H1 (cell line): ENCODE measurements around the gene ATP1A1. TPM values are rescaled to one million over a fixed set of nuclear protein-coding genes. Genes with fewer than 3 reads are reported as not detected.

ENCODE experiments used
- CTCF ChIA-PET: fragments of 300-600 bp; sonication (Branson Sonifier 250); formaldehyde crosslinking; loops from one replicate; lab custom pipeline; 2021; ENCODE audit not compliant: partially characterized antibody; lab: Charles Lee
- POLR2A ChIA-PET: fragments of 300-600 bp; sonication (Branson Sonifier 250); formaldehyde crosslinking; loops from one replicate; lab custom pipeline; 2021; ENCODE audit warnings: inconsistent platforms; ENCODE audit not compliant: partially characterized antibody; lab: Charles Lee
- DNase-seq, 2 experiments: peaks; one replicate each; pipeline versions ENCODE4 v3.0.0 to v3.0.0-alpha.2; 2010 to 2022; ENCODE audit warnings: low spot score in 2 of 2, low read depth in 1 of 2, mixed read lengths in 1 of 2
- FAIRE-seq: peaks from 2 replicates; lab custom pipeline; 2011; peaks lifted over from hg19 to GRCh38; lab: Jason Lieb, UNC
- H2AFZ ChIP-seq: 2 replicates; pipeline ENCODE4 v1.8.1; 2012; ENCODE audit warnings: low read length, inconsistent platforms
- H2AK5ac ChIP-seq: 2 replicates; pipeline ENCODE4 v1.6.1; 2013; ENCODE audit warnings: low read depth, low read length
- H2BK120ac ChIP-seq: replicated peaks from 2 replicates; pipeline ENCODE3; 2013; ENCODE audit warnings: low read depth, low read length, inconsistent platforms
- H2BK12ac ChIP-seq: 2 replicates; pipeline ENCODE4 v1.6.1; 2013; ENCODE audit warnings: low read depth, low read length
- H2BK15ac ChIP-seq: 2 replicates; pipeline ENCODE4 v1.6.1; 2013; ENCODE audit warnings: low read length
- H2BK20ac ChIP-seq: 2 replicates; pipeline ENCODE4 v1.6.1; 2013; ENCODE audit warnings: low read length
- H2BK5ac ChIP-seq: 2 replicates; pipeline ENCODE4 v1.6.1; 2013; ENCODE audit warnings: low read depth, low read length
- H3K14ac ChIP-seq: 2 replicates; pipeline ENCODE4 v1.6.1; 2013; ENCODE audit warnings: inconsistent platforms; ENCODE audit not compliant: insufficient read length
- H3K18ac ChIP-seq: 2 replicates; pipeline ENCODE4 v1.6.1; 2013; ENCODE audit warnings: low read length; ENCODE audit errors: extremely low read depth
- H3K23ac ChIP-seq: 2 replicates; pipeline ENCODE4 v1.6.1; 2013; ENCODE audit warnings: inconsistent platforms; ENCODE audit not compliant: insufficient read length
- H3K23me2 ChIP-seq: 2 replicates; pipeline ENCODE4 v1.6.1; 2013; ENCODE audit warnings: low read depth, low read length
- H3K27ac ChIP-seq: 2 replicates; pipeline ENCODE4 v1.6.1; 2011; ENCODE audit warnings: low read depth, low read length, inconsistent platforms
- H3K27me3 ChIP-seq, 4 experiments: replicated peaks in 1 of 4; 1 replicate in 1 of 4; 2 replicates in 3 of 4; pipeline versions ENCODE4 v1.6.1 to v1.8.1; 2011 to 2013; ENCODE audit warnings: low read length in 3 of 4, mild to moderate bottlenecking in 3 of 4, inconsistent platforms in 2 of 4, mixed read lengths in 2 of 4, moderate library complexity in 1 of 4; ENCODE audit not compliant: control insufficient read depth in 3 of 4, insufficient read depth in 3 of 4; ENCODE audit errors: extremely low read depth in 1 of 4
- H3K36me3 ChIP-seq, 4 experiments: 2 replicates each; pipeline versions ENCODE4 v1.6.1 to v1.8.1; 2011 to 2013; ENCODE audit warnings: mild to moderate bottlenecking in 4 of 4, low read length in 3 of 4, moderate library complexity in 2 of 4, control low read depth in 1 of 4, inconsistent platforms in 1 of 4; ENCODE audit not compliant: insufficient read depth in 4 of 4, control insufficient read depth in 2 of 4
- H3K4ac ChIP-seq: replicated peaks from 2 replicates; pipeline ENCODE3; 2013; ENCODE audit warnings: low read length, low read depth, mixed read lengths, inconsistent platforms; ENCODE audit not compliant: insufficient read length
- H3K4me1 ChIP-seq, 4 experiments: replicated peaks in 1 of 4; 1 replicate in 1 of 4; 2 replicates in 3 of 4; pipeline versions ENCODE4 v1.6.1 to v1.8.1; 2011 to 2013; ENCODE audit warnings: low read length in 3 of 4, inconsistent platforms in 2 of 4, mixed read lengths in 1 of 4; ENCODE audit not compliant: insufficient read depth in 4 of 4, control insufficient read depth in 3 of 4
- H3K4me2 ChIP-seq, 2 experiments: 2 replicates each; pipeline versions ENCODE4 v1.6.1 to v1.8.1; 2011 to 2013; ENCODE audit warnings: low read depth in 2 of 2, low read length in 2 of 2, control low read depth in 1 of 2, inconsistent platforms in 1 of 2, mild to moderate bottlenecking in 1 of 2; ENCODE audit not compliant: insufficient read depth in 1 of 2
- H3K4me3 ChIP-seq, 4 experiments: fragments of 200-600, 300-600 bp in 1 of 4; sonication (generic), shearing (Covaris generic), sonication (Bioruptor Twin) in 1 of 4; 2 replicates each; pipeline versions ENCODE4 v1.5.1 to v1.8.1; 2011 to 2016; ENCODE audit warnings: low read length in 4 of 4, low read depth in 3 of 4, control low read depth in 2 of 4, inconsistent platforms in 2 of 4, mild to moderate bottlenecking in 2 of 4, mixed read lengths in 1 of 4, moderate library complexity in 1 of 4; ENCODE audit not compliant: insufficient read depth in 2 of 4; ENCODE audit errors: extremely low read depth in 1 of 4
- H3K56ac ChIP-seq: replicated peaks from 2 replicates; pipeline ENCODE3; 2013; ENCODE audit warnings: low read depth, mild to moderate bottlenecking, mixed read lengths, low read length, inconsistent platforms; ENCODE audit not compliant: insufficient read length
- H3K79me1 ChIP-seq: 2 replicates; pipeline ENCODE4 v1.6.1; 2013; ENCODE audit warnings: low read depth, low read length, control low read depth
- H3K79me2 ChIP-seq, 2 experiments: 2 replicates each; pipeline versions ENCODE4 v1.6.1 to v1.8.1; 2012 to 2013; ENCODE audit warnings: low read length in 2 of 2, mild to moderate bottlenecking in 2 of 2, inconsistent platforms in 1 of 2; ENCODE audit not compliant: insufficient read depth in 2 of 2, control insufficient read depth in 1 of 2
- H3K9ac ChIP-seq, 4 experiments: replicated peaks in 1 of 4; 1 replicate in 1 of 4; 2 replicates in 3 of 4; pipeline versions ENCODE4 v1.6.1 to v1.8.1; 2011 to 2013; ENCODE audit warnings: low read depth in 3 of 4, low read length in 3 of 4, control low read depth in 2 of 4, mild to moderate bottlenecking in 2 of 4, moderate library complexity in 2 of 4, inconsistent platforms in 1 of 4; ENCODE audit errors: extremely low read depth in 1 of 4
- H3K9me3 ChIP-seq, 2 experiments: 2 replicates each; pipeline versions ENCODE4 v1.6.1 to v1.8.1; 2012 to 2013; ENCODE audit warnings: mild to moderate bottlenecking in 2 of 2, moderate library complexity in 2 of 2, control low read depth in 1 of 2, inconsistent platforms in 1 of 2, low read depth in 1 of 2, low read length in 1 of 2, mixed read lengths in 1 of 2; ENCODE audit not compliant: insufficient read depth in 2 of 2
- H4K20me1 ChIP-seq, 2 experiments: replicated peaks in 1 of 2; 2 replicates each; pipeline versions ENCODE3 to v1.8.1; 2011 to 2013; ENCODE audit warnings: inconsistent platforms in 2 of 2, low read length in 2 of 2, mild to moderate bottlenecking in 1 of 2; ENCODE audit not compliant: insufficient read depth in 2 of 2, control insufficient read depth in 1 of 2
- H4K5ac ChIP-seq: 2 replicates; pipeline ENCODE4 v1.6.1; 2013; ENCODE audit warnings: low read length, low read depth, mixed read lengths, inconsistent platforms; ENCODE audit not compliant: insufficient read length
- H4K8ac ChIP-seq: 2 replicates; pipeline ENCODE4 v1.8.0; 2013; ENCODE audit warnings: mild to moderate bottlenecking, moderate library complexity, low read length, inconsistent platforms; ENCODE audit not compliant: insufficient read depth; ENCODE audit errors: extremely low read depth
- H4K91ac ChIP-seq: replicated peaks from 2 replicates; pipeline ENCODE3; 2013; ENCODE audit warnings: low read length, mixed read lengths, inconsistent platforms; ENCODE audit not compliant: insufficient read length
- CEBPB ChIP-seq: IDR thresholded peaks from 2 replicates; pipeline ENCODE4 v1.6.1; 2012; ENCODE audit warnings: low read depth, low read length
- EP300 ChIP-seq, 2 experiments: IDR thresholded peaks; 1 replicate in 1 of 2; 2 replicates in 1 of 2; pipeline ENCODE4 v1.6.1; 2011 to 2012; ENCODE audit warnings: low read depth in 2 of 2, low read length in 2 of 2, mild to moderate bottlenecking in 2 of 2, borderline replicate concordance in 1 of 2, inconsistent platforms in 1 of 2, moderate library complexity in 1 of 2
- HDAC2 ChIP-seq, 2 experiments: fragments of 300-600 bp in 1 of 2; sonication (generic) in 1 of 2; IDR thresholded peaks; 2 replicates each; pipeline ENCODE4 v1.6.1; 2011 to 2012; ENCODE audit warnings: low read depth in 2 of 2, low read length in 2 of 2, mild to moderate bottlenecking in 2 of 2, moderate library complexity in 2 of 2, borderline replicate concordance in 1 of 2, inconsistent platforms in 1 of 2
- HDAC6 ChIP-seq: IDR thresholded peaks from one replicate; pipeline ENCODE4 v1.7.1; 2012; ENCODE audit warnings: low read depth, mild to moderate bottlenecking, inconsistent platforms, low read length, moderate library complexity
- MAFK ChIP-seq: IDR thresholded peaks from 2 replicates; pipeline ENCODE4 v1.6.1; 2012; ENCODE audit warnings: low read depth, mild to moderate bottlenecking, improper control_type of control experiment, low read length
- SP2 ChIP-seq: IDR thresholded peaks from 2 replicates; pipeline ENCODE4 v1.6.1; 2012; ENCODE audit warnings: mild to moderate bottlenecking, low read length, inconsistent platforms
- TAF7 ChIP-seq: optimal IDR thresholded peaks from 2 replicates; pipeline ENCODE3; 2011; ENCODE audit warnings: low read depth, mild to moderate bottlenecking, inconsistent platforms, low read length, moderate library complexity, borderline replicate concordance
- USF2 ChIP-seq: IDR thresholded peaks from 2 replicates; pipeline ENCODE4 v1.6.1; 2011; ENCODE audit warnings: low read length, improper control_type of control experiment
- WGBS, 2 experiments: shearing (Covaris generic) in 1 of 2; methylation state at CpG; one replicate each; pipeline versions ENCODE4 v1.1.6 to v1.1.7; 2013 to 2015; ENCODE audit warnings: low lambda C conversion rate in 2 of 2, mixed read lengths in 2 of 2, inconsistent platforms in 1 of 2, low coverage in 1 of 2, missing lambda C conversion rate in 1 of 2; ENCODE audit not compliant: insufficient replicate concordance in 2 of 2, insufficient coverage in 1 of 2, insufficient read length in 1 of 2; ENCODE audit errors: extremely low coverage in 1 of 2, missing lambda C conversion rate in 1 of 2; 5-methylcytosine and 5-hydroxymethylcytosine counted together
- polyA plus RNA-seq, 7 experiments: library from polyadenylated mRNA; depleted of rRNA in 3 of 7; stranded (reverse) in 5 of 7; unstranded in 2 of 7; fragments of >200 nt in 5 of 7; fragments of 200-250 nt in 2 of 7; gene quantifications; 1 replicate in 5 of 7; 2 replicates in 1 of 7; 4 replicates in 1 of 7; pipeline versions ENCODE4 v1.2.1 to v1.2.3, GENCODE V29; 2011 to 2013; ENCODE audit warnings: missing spikeins in 2 of 7, mixed read lengths in 2 of 7
- total RNA-seq: library from RNA; stranded (reverse); fragmentation: NEBNext Ultra II Directional; extraction: Animal tissue kit (Norgen Biotek cat#: 25700); gene quantifications from 2 replicates; pipeline ENCODE4 v1.2.1, GENCODE V29; 2021
- TF ChIP-seq, protein P1 (sequence below): IDR thresholded peaks from 2 replicates; pipeline ENCODE4 v1.6.1; 2011; ENCODE audit warnings: low read depth, mild to moderate bottlenecking, low read length; ENCODE audit not compliant: insufficient read depth

ATP1A1 gene
- total and polyA plus RNA-seq, 2 of the 8 experiments (the other 6 are each of a cell fraction or from before 2014, with no cell fraction given): 222 to 325 TPM

DNA sequence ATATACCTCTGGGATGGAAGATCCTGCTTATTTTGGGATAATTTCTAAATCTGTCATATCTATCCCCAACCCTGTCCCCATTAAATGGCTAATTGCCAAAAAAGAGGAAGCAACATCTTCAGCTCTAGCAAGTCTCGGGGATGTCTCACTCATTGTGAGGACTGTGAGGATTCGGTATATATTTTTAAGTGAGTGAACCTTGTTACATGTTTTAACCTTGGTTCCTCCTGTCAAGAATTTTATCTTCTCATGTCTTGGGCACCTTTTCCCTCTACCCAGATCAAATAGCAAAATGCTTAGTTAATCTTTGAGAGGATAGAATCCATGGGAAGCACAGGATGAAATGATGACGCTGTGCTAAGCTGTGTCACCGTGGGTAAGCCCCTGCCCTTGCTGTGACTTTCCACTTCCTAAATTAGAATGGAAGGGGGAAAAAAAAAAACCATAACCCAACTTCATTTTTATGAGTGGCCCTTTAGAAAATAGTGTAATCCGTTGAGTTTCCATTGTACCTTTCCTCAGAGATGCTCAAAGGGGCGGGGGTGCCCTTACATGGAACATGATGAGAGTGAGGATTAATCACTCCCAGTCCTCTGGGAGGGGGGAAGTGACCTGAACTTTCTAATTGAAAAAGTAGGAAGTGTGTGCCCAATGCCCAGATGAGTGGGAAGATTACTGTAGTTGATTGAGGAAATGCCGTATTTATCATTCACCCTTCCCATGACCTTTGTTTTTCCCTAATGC, 7.6 kb downstream of the ATP1A1 start:
- Histone ChIP-seq H2BK12ac (no peak overlapping the region), H4K8ac (no peak overlapping the region), H2BK15ac (no peak overlapping the region), H3K4me3 (no peak overlapping the region), H3K36me3 (peaks cover 3 to 20% (median 10%) of the 10 kb centered on the region in 4 experiments; a peak in 7 of 8 replicates), H3K27ac (no peak overlapping the region), H3K4me2 (no peak overlapping the region; a peak in 1 of 4 replicates), H3K18ac (no peak overlapping the region), H3K9ac (no peak overlapping the region), H3K4ac (no peak overlapping the region), H3K56ac (no peak overlapping the region), H3K9me3 (no peaks in the 10 kb centered on the region), H2BK5ac (no peak overlapping the region), H4K91ac (no peak overlapping the region), H4K5ac (no peak overlapping the region), H2BK20ac (no peak overlapping the region), H3K27me3 (no peaks in the 10 kb centered on the region), H2AK5ac (no peak overlapping the region), H3K79me2 (peaks cover 26 to 82% of the 10 kb centered on the region in 2 experiments), H4K20me1 (peaks cover 22 to 26% of the 10 kb centered on the region in 2 experiments), H3K23me2 (no peaks in the 10 kb centered on the region), H2AFZ (no peak overlapping the region), H3K79me1 (peaks cover 6% of the 10 kb centered on the region), H3K14ac (no peak overlapping the region), H2BK120ac (no peak overlapping the region), H3K4me1 (peaks cover 6 to 25% (median 12%) of the 10 kb centered on the region in 4 experiments; a peak in 6 of 7 replicates), H3K23ac (no peak overlapping the region)
- ChIA-PET POLR2A (interaction anchor here (1.0 to 2.1 kb wide), 4 partner anchors 8 to 37 kb away, joined by 4 to 8 read pairs (median 4); partner anchors contain the start of gene ATP1A1), CTCF (interaction anchor here (0.6 to 1.8 kb wide), 8 partner anchors 10 to 242 kb away, joined by 3 to 10 read pairs (median 4); no protein-coding TSS in a partner anchor)
- WGBS, 2 experiments: 93% methylated on average over 7 of the region's 7 CpGs; no CpG with 5 or more reads in 1 of the 2 experiments
- FAIRE-seq (no peak), DNase-seq (no peak)
- no peak for TF ChIP-seq SP2
- TF ChIP-seq MAFK: no peak
- TF ChIP-seq TAF7: no peak
- TF ChIP-seq HDAC6: no peak
- TF ChIP-seq, protein P1, sequence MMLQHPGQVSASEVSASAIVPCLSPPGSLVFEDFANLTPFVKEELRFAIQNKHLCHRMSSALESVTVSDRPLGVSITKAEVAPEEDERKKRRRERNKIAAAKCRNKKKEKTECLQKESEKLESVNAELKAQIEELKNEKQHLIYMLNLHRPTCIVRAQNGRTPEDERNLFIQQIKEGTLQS: no peak
- TF ChIP-seq CEBPB: no peak
- no peak for TF ChIP-seq USF2
- no peak for TF ChIP-seq HDAC2 (IDR thresholded peaks at IDR 0.05; ENCODE audit: borderline replicate concordance in 1 of 2, low read depth in 2 of 2, low read length in 2 of 2)
- no peak for TF ChIP-seq EP300 (IDR thresholded peaks at IDR 0.05; ENCODE audit: borderline replicate concordance in 1 of 2, low read depth in 2 of 2, low read length in 2 of 2)
